Loucy (cell line): Measurements from ENCODE around the gene MGRN1.

Experiments used
- EZH2phosphoT487 ChIP-seq: fragments of 200-600 bp; IDR thresholded peaks from 2 replicates; pipeline ENCODE4 v1.6.1; 2018; ENCODE audit warnings: antibody characterized with exemption, mild to moderate bottlenecking, moderate library complexity, borderline replicate concordance
- TF ChIP-seq, protein P1 (sequence below): fragments of 200-600 bp; sonication (generic); conservative IDR thresholded peaks from 2 replicates; pipeline ENCODE4 v1.5.1; 2014; ENCODE audit warnings: mild to moderate bottlenecking, antibody characterized with exemption, low read length

- TF ChIP-seq, protein P1, sequence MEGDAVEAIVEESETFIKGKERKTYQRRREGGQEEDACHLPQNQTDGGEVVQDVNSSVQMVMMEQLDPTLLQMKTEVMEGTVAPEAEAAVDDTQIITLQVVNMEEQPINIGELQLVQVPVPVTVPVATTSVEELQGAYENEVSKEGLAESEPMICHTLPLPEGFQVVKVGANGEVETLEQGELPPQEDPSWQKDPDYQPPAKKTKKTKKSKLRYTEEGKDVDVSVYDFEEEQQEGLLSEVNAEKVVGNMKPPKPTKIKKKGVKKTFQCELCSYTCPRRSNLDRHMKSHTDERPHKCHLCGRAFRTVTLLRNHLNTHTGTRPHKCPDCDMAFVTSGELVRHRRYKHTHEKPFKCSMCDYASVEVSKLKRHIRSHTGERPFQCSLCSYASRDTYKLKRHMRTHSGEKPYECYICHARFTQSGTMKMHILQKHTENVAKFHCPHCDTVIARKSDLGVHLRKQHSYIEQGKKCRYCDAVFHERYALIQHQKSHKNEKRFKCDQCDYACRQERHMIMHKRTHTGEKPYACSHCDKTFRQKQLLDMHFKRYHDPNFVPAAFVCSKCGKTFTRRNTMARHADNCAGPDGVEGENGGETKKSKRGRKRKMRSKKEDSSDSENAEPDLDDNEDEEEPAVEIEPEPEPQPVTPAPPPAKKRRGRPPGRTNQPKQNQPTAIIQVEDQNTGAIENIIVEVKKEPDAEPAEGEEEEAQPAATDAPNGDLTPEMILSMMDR = no peak
- TF ChIP-seq EZH2phosphoT487 = no peak
These were observed 53.4 kb downstream of the MGRN1 start for GRCh38 chr16:4677994-4678393.
